IPS DF 6.9 (cell line): ENCODE results near the gene ANO7.

Source experiments
- DNase-seq: peaks from one replicate; pipeline ENCODE4 v3.0.0-alpha.2; 2013; ENCODE audit warnings: low read depth, low spot score
- H3K27ac ChIP-seq: one replicate; pipeline ENCODE4 v1.5.1; 2013; ENCODE audit warnings: low read length, control low read depth
- H3K27me3 ChIP-seq: 2 replicates; pipeline ENCODE4 v1.6.1; 2013; ENCODE audit warnings: mild to moderate bottlenecking, low read length; ENCODE audit not compliant: control insufficient read depth, insufficient read depth
- H3K36me3 ChIP-seq: 2 replicates; pipeline ENCODE4 v1.6.1; 2013; ENCODE audit warnings: low read length; ENCODE audit not compliant: control insufficient read depth, insufficient read depth
- H3K4me1 ChIP-seq: 2 replicates; pipeline ENCODE4 v1.6.1; 2013; ENCODE audit warnings: low read length; ENCODE audit not compliant: control insufficient read depth, insufficient read depth
- H3K4me3 ChIP-seq: 2 replicates; pipeline ENCODE4 v1.5.1; 2013; ENCODE audit warnings: mild to moderate bottlenecking, low read length
- H3K9me3 ChIP-seq: 2 replicates; pipeline ENCODE4 v1.6.1; 2013; ENCODE audit warnings: low read length, inconsistent platforms; ENCODE audit not compliant: control insufficient read depth, insufficient read depth
- WGBS: extraction: QIAGEN DNeasy Blood & Tissue Kit; methylation state at CpG from one replicate; pipeline ENCODE4 v1.1.7; 2013; ENCODE audit warnings: mixed read lengths, missing lambda C conversion rate; ENCODE audit not compliant: insufficient read length, insufficient coverage; 5-methylcytosine and 5-hydroxymethylcytosine counted together

Gene ANO7

DNA sequence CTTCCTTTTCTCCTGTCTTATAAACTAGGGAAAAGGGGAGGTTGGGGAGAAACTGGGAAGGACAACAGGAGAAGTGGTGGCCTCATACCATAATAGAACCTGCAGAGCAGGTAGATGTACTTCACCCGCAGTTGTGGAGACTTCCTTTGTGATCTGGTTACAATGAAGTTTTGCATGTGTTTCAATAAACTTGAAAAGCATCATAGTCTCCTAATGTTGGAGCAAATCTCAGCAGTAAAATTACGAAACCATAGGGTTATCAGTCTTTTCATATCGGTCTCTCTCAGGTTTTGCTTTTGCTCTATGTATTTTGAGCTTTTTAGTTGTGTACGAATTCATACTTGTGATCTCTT, 30.5 kb downstream of the ANO7 start:
- Histone ChIP-seq H3K36me3 (no peaks in the 10 kb centered on the region), H3K4me3 (no peak overlapping the region; the same call in 1 of the 2 replicates), H3K4me1 (no peaks in the 10 kb centered on the region; the same call in 1 of the 2 replicates), H3K27ac (no peak overlapping the region), H3K27me3 (no peaks in the 10 kb centered on the region), H3K9me3 (no peaks in the 10 kb centered on the region)
- no peak for DNase-seq
- WGBS = no CpG with 5 or more reads among the region's 4 CpGs

DNA sequence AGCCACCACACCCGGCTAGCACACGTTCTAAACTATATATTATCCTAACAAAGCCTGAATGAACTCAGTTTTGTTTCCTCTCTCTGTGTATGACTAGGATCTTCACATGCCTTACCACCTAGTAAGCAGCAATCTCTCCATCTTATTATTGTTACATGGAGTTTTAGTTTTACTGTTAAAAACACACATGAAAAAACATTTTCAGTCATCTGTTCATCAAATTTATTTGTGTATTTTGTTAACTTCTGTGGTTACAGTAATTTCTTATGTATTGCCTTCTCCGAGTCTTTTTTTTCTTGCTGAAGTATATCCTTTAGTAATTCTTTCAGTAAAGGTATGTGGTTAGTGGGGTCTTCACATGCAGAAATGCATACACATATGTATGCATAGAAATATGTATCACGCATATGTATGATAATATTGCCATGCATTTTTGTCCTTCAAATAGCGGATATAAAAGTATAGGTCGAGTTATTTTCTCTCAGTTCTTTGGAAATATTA, 31.4 kb downstream of the ANO7 start:
- no peaks in the 10 kb centered on the region; the same call in 1 of the 2 replicates for H3K36me3 ChIP-seq
- DNase-seq = no peak
- H3K27ac ChIP-seq = no peak overlapping the region
- H3K4me1 ChIP-seq = no peaks in the 10 kb centered on the region; the same call in 1 of the 2 replicates
- WGBS = no CpG with 5 or more reads among the region's 6 CpGs
- H3K4me3 ChIP-seq = no peak overlapping the region
- no peaks in the 10 kb centered on the region for H3K9me3 ChIP-seq
- H3K27me3 ChIP-seq = no peaks in the 10 kb centered on the region

DNA sequence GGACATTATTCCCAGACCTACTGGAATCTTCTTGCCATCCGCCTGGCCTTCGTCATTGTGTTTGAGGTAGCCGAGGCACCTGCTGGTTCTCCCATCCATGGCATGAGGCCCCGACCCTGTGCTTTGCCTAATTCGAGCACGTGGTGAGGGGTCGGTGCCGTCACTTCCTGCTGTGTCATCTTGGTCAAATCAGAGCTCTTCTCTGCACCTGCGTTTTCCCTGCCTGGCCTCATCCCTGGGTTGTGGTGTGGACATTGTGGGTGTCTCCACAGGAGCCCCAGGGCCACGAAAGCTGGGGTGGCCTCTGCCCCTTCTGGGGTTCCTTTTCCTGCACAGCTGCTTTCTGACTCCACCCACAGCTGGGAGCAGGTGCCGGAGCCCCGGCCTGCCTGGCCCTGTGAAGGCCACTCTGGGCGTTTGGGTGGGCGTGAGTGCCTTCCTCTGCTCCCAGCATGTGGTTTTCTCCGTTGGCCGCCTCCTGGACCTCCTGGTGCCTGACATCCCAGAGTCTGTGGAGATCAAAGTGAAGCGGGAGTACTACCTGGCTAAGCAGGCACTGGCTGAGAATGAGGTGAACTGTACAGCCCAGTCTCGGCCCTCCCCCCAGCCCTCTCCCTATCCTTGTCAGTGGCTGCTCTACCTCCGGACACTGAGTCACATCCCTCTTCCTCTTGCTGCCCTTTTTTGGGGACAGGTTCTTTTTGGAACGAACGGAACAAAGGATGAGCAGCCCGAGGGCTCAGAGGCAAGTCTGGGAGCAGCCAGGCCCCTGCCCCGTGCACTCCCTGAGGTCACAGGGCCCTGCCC, 34.9 kb downstream of the ANO7 start:
- H3K27ac ChIP-seq = no peak overlapping the region

DNA sequence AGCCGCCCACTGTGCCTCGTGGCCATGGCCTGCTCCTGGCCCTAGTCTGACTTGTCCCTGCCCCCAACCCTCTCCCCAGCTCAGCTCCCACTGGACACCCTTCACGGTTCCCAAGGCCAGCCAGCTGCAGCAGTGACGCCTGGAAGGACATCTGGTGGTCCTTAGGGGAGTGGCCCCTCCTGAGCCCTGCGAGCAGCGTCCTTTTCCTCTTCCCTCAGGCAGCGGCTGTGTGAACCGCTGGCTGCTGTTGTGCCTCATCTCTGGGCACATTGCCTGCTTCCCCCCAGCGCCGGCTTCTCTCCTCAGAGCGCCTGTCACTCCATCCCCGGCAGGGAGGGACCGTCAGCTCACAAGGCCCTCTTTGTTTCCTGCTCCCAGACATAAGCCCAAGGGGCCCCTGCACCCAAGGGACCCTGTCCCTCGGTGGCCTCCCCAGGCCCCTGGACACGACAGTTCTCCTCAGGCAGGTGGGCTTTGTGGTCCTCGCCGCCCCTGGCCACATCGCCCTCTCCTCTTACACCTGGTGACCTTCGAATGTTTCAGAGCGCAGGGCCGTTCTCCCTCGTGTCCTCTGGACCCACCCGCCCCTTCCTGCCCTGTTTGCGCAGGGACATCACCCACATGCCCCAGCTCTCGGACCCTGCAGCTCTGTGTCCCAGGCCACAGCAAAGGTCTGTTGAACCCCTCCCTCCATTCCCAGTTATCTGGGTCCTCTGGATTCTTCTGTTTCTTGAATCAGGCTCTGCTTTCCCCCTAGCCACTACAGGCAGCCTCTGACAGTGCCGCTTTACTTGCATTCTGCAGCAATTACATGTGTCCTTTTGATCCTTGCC, 35.8 kb downstream of the ANO7 start:
- no peak overlapping the region for H3K4me3 ChIP-seq
- no CpG with 5 or more reads among the region's 26 CpGs for WGBS
- no peaks in the 10 kb centered on the region for H3K27me3 ChIP-seq
- no peaks in the 10 kb centered on the region for H3K4me1 ChIP-seq
- no peak overlapping the region for H3K27ac ChIP-seq
- no peak for DNase-seq
- H3K9me3 ChIP-seq = no peaks in the 10 kb centered on the region
- peaks cover 9% of the 10 kb centered on the region for H3K36me3 ChIP-seq

More for the DNA sequence above, 34.9 kb downstream of the ANO7 start:
- Histone ChIP-seq H3K9me3 (no peaks in the 10 kb centered on the region), H3K36me3 (peaks cover 6% of the 10 kb centered on the region), H3K4me3 (no peak overlapping the region), H3K4me1 (no peaks in the 10 kb centered on the region), H3K27me3 (no peaks in the 10 kb centered on the region)
- WGBS = no CpG with 5 or more reads among the region's 23 CpGs
- no peak for DNase-seq

DNA sequence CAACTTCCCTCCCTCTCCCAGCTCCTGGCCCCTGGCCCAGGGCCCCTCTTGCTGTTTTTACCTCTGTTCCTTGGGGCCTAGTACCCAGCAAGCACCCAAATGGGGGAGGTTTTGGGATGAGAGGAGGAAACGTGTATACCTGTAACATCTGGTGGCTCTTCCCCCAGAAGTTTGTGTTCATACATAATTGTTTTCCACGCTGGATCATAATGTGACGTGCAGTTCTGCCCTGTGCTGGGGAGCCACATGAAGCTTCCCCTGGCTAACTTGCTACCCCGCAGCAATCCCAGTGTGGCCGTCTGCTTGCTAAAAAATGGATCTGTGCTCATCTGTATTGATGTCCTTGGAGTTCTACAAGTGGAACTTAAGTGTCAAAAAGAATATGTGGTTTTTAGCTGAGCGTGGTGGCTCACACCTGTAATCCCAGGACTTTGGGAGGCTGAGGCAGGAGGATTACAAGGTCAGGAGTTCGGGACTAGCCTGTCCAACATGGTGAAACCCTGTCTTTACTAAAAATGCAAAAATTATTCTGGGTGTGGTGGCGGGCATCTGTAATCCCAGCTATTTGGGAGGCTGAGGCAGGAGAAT, 36.5 kb downstream of the ANO7 start:
- H3K27me3 ChIP-seq = no peaks in the 10 kb centered on the region
- H3K36me3 ChIP-seq = peaks cover 14% of the 10 kb centered on the region
- no CpG with 5 or more reads among the region's 8 CpGs for WGBS
- H3K9me3 ChIP-seq = no peaks in the 10 kb centered on the region
- H3K4me1 ChIP-seq = no peaks in the 10 kb centered on the region
- no peak overlapping the region for H3K4me3 ChIP-seq
- H3K27ac ChIP-seq = no peak overlapping the region
- no peak for DNase-seq

DNA sequence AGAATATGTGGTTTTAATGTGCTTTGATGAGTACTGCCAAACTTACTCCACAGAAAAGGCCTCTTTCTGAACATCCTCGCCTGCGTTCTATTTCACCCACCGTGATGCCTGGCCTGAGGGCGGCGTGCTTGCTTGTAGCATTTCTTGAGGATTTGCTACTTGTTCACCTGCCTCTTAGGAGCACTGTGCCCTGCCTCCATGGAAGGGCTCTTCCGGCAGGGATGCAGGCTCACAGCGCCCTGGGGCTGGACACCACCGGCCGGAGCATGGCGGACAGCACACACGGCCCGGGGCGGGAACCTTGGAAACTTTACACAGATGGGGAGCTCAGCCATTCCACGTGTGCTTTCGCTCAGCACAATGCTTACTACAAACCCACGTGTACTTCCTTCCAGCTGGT, 37.1 kb downstream of the ANO7 start:
- no peak for DNase-seq
- peaks cover 20% of the 10 kb centered on the region for H3K36me3 ChIP-seq
- H3K27ac ChIP-seq = no peak overlapping the region
- WGBS = no CpG with 5 or more reads among the region's 16 CpGs
- no peak overlapping the region for H3K4me3 ChIP-seq
- no peaks in the 10 kb centered on the region for H3K9me3 ChIP-seq
- H3K4me1 ChIP-seq = no peaks in the 10 kb centered on the region
- no peaks in the 10 kb centered on the region for H3K27me3 ChIP-seq

DNA sequence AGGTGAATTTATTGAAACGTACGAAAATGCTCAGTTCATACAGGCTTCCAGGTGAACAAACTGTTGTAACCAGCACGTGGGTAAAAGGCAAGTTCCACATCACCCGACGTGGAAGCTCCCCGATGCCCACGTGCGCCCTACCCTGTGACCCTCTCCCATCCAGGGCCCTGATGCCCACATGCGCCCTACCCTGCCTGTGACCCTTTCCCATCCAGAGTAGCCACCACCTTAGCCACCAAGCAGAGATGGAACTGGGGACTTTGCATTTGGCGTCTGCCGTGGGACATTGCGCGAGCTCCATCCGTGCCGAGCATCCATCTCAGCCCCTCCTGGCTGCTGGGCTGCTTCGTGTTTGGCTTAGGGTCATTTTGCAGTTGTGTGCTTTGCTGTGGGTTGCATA, 37.5 kb downstream of the ANO7 start:
- Histone ChIP-seq H3K27ac (no peak overlapping the region), H3K4me3 (no peak overlapping the region), H3K4me1 (no peaks in the 10 kb centered on the region), H3K27me3 (no peaks in the 10 kb centered on the region), H3K36me3 (peaks cover 22% of the 10 kb centered on the region), H3K9me3 (no peaks in the 10 kb centered on the region)
- no peak for DNase-seq
- WGBS = no CpG with 5 or more reads among the region's 16 CpGs

DNA sequence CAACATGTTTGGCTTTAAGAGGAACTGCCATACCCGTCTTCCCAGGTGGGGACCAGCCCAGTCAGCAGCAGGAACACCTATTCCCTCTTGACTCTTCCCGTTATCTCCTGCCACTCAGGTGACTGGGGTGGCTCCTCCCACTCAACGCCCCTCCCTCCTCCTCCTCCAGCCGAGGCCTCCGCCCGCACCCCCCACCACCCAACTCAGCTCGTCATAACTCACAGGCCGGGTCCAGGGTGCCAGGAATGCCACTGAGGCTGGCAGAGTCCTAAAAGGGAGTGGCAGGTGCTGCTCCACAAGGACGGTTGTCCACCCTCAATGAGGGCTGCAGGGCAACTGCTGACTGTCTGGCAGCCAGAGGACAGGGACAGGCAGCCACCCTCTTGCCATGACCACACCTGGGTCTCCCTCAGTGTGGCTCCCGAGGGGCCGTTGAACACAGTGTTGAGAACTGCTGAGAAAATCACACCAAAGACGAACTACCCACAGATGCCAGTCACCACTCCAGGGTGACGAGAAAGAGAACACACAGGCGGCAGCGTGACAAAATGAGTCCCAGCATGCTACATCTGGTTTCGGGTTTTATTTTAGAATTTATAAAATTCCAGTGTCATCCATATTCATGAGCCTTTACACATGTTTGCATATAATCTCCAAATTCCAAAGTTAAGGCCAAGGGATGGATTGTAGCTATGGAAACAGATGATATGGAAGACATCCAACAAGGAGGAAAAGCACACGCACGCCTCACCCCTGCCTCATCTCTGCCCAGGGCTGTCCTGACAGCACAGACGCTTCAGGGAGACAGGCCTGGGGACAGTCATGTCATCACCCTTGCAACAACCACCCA, 38.5 kb downstream of the ANO7 start:
- Histone ChIP-seq H3K4me3 (no peak overlapping the region), H3K36me3 (peaks cover 26% of the 10 kb centered on the region), H3K4me1 (no peaks in the 10 kb centered on the region), H3K27me3 (no peaks in the 10 kb centered on the region), H3K9me3 (no peaks in the 10 kb centered on the region), H3K27ac (no peak overlapping the region)
- DNase-seq = no peak
- WGBS = no CpG with 5 or more reads among the region's 19 CpGs

DNA sequence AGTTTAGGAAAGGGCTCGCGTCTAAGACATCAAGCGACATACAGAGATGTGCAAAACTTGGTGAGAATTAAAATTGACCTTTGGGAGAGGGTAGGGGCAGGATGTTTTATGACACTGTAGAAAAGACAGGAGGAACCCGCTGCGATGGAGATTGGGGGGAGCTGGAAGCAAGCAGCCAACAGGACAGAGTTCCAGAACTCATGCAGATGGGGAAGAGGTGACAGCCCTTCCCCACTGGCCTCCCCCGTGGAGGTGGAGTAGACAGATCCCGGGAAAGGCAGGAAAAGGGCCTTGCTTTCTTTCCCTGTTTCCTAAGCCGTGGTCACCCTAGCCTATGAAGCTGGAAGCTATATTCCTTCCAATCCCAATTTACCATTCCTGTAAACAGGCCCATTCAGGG, 39.1 kb downstream of the ANO7 start:
- H3K4me1 ChIP-seq = no peaks in the 10 kb centered on the region
- peaks cover 27% of the 10 kb centered on the region for H3K36me3 ChIP-seq
- H3K27ac ChIP-seq = no peak overlapping the region
- DNase-seq = no peak
- no CpG with 5 or more reads among the region's 8 CpGs for WGBS
- H3K9me3 ChIP-seq = no peaks in the 10 kb centered on the region
- no peaks in the 10 kb centered on the region for H3K27me3 ChIP-seq
- no peak overlapping the region for H3K4me3 ChIP-seq
